ENCODE measurements around the gene SLF1.

DNA sequence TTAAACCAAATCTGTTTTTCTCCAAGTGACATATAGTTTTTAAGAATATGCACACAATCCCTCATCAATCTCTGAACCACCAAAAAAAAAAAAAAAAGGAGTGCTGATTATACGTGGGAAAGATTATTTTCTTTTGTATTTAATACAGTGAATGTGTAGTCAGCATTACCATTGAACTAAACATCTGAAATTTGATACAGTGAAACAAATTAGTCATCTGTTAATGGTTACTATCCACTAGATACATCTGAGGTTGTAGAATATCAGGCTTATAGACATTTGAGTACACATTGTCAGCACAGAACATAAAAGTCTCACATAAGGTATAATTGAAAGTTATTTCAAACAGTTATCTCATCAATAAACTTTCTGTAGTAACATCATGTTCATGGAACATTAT is 87.0 kb downstream of the SLF1 start:
- TF ChIP-seq, protein P1, sequence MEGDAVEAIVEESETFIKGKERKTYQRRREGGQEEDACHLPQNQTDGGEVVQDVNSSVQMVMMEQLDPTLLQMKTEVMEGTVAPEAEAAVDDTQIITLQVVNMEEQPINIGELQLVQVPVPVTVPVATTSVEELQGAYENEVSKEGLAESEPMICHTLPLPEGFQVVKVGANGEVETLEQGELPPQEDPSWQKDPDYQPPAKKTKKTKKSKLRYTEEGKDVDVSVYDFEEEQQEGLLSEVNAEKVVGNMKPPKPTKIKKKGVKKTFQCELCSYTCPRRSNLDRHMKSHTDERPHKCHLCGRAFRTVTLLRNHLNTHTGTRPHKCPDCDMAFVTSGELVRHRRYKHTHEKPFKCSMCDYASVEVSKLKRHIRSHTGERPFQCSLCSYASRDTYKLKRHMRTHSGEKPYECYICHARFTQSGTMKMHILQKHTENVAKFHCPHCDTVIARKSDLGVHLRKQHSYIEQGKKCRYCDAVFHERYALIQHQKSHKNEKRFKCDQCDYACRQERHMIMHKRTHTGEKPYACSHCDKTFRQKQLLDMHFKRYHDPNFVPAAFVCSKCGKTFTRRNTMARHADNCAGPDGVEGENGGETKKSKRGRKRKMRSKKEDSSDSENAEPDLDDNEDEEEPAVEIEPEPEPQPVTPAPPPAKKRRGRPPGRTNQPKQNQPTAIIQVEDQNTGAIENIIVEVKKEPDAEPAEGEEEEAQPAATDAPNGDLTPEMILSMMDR (IDR thresholded peaks at IDR 0.05), result no peak
- no peak for TF ChIP-seq POLR2A (IDR thresholded peaks at IDR 0.05; ENCODE audit: low read length)
- no peak for TF ChIP-seq RAD21 (conservative IDR thresholded peaks at IDR 0.05 in 1 of 2, IDR thresholded peaks at IDR 0.05 in 1 of 2)
- TF ChIP-seq, protein P2, sequence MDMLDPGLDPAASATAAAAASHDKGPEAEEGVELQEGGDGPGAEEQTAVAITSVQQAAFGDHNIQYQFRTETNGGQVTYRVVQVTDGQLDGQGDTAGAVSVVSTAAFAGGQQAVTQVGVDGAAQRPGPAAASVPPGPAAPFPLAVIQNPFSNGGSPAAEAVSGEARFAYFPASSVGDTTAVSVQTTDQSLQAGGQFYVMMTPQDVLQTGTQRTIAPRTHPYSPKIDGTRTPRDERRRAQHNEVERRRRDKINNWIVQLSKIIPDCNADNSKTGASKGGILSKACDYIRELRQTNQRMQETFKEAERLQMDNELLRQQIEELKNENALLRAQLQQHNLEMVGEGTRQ (IDR thresholded peaks at IDR 0.05), result no peak
- TF ChIP-seq JUN (IDR thresholded peaks at IDR 0.05), result no peak
- no peak for TF ChIP-seq NR3C1 (IDR thresholded peaks at IDR 0.05)
- no peak for TF ChIP-seq EP300 (IDR thresholded peaks at IDR 0.05)
- no peak for TF ChIP-seq KDM1A (IDR thresholded peaks at IDR 0.05; ENCODE audit: low read depth)
- TF ChIP-seq SMC3 (IDR thresholded peaks at IDR 0.05), result no peak
- no peak for TF ChIP-seq HDAC2 (IDR thresholded peaks at IDR 0.05)
- TF ChIP-seq MYC (IDR thresholded peaks at IDR 0.05; ENCODE audit: borderline replicate concordance, low read length), result no peak
- no peak for TF ChIP-seq RARB (CRISPR knock-in tag; IDR thresholded peaks at IDR 0.05)
- no peak for TF ChIP-seq GATA3 (IDR thresholded peaks at IDR 0.05; ENCODE audit: borderline replicate concordance)
- TF ChIP-seq MAZ (IDR thresholded peaks at IDR 0.05; ENCODE audit: borderline replicate concordance, low read depth, low read length), result no peak
